Neural crest cell (in vitro differentiated cells): Measurements from ENCODE around the gene RASAL2. TPM values are rescaled to one million over a fixed set of nuclear protein-coding genes. Genes with fewer than 3 reads are reported as not detected.

Source experiments
- DNase-seq: peaks from one replicate; pipeline ENCODE4 v3.0.0; 2021; ENCODE audit warnings: low read depth, mixed read lengths, low spot score
- H3K27ac Mint-ChIP-seq: one replicate; pipeline ENCODE4 v1.8.0; 2021; ENCODE audit warnings: mild to moderate bottlenecking, mixed read lengths; ENCODE audit not compliant: unreplicated experiment
- H3K27me3 Mint-ChIP-seq: 2 replicates; pipeline ENCODE4 v1.8.0; 2021; ENCODE audit warnings: low read depth, mild to moderate bottlenecking, mixed read lengths
- H3K36me3 Mint-ChIP-seq: 2 replicates; pipeline ENCODE4 v1.8.0; 2021; ENCODE audit warnings: low read depth, mild to moderate bottlenecking, mixed read lengths
- H3K4me1 Mint-ChIP-seq: 2 replicates; pipeline ENCODE4 v1.8.0; 2021; ENCODE audit warnings: mixed read lengths
- H3K4me3 Mint-ChIP-seq: one replicate; pipeline ENCODE4 v1.8.0; 2021; ENCODE audit warnings: mild to moderate bottlenecking, mixed read lengths
- H3K9me3 Mint-ChIP-seq: 2 replicates; pipeline ENCODE4 v1.8.0; 2021; ENCODE audit warnings: mixed read lengths
- CTCF ChIP-seq: fragments of 200-600 bp; sonication (generic); conservative IDR thresholded peaks from 2 replicates; pipeline ENCODE4 v1.5.0; 2021; ENCODE audit warnings: antibody characterized with exemption, mild to moderate bottlenecking
- total RNA-seq: library from RNA; stranded (reverse); gene quantifications from 2 replicates; pipeline ENCODE4 v1.2.1, GENCODE V29; 2021

Gene RASAL2
- total RNA-seq, 1 donor from 2014 or later, result 20.9 TPM

GRCh38 chr1:178143730-178144690 is 50.1 kb downstream of the RASAL2 start:
- no peak for TF ChIP-seq CTCF
- Mint-ChIP-seq H3K27me3 (no peaks in the 10 kb centered on the region), H3K9me3 (no peaks in the 10 kb centered on the region), H3K36me3 (no peaks in the 10 kb centered on the region), H3K4me1 (no peaks in the 10 kb centered on the region), H3K4me3 (no peak overlapping the region), H3K27ac (no peak overlapping the region)
- DNase-seq, result no peak

GRCh38 chr1:178145605-178146004 is 51.7 kb downstream of the RASAL2 start:
- Mint-ChIP-seq H3K36me3 (no peaks in the 10 kb centered on the region), H3K4me3 (no peak overlapping the region), H3K27ac (no peak overlapping the region), H3K27me3 (no peaks in the 10 kb centered on the region), H3K4me1 (no peaks in the 10 kb centered on the region), H3K9me3 (no peaks in the 10 kb centered on the region)
- no peak for DNase-seq
- TF ChIP-seq CTCF, result no peak

- no peaks in the 10 kb centered on the region for H3K36me3 Mint-ChIP-seq
- no peak overlapping the region for H3K27ac Mint-ChIP-seq
- no peak for DNase-seq
- H3K4me1 Mint-ChIP-seq, result no peaks in the 10 kb centered on the region
- no peaks in the 10 kb centered on the region for H3K9me3 Mint-ChIP-seq
- no peaks in the 10 kb centered on the region for H3K27me3 Mint-ChIP-seq
- no peak for TF ChIP-seq CTCF
- no peak overlapping the region for H3K4me3 Mint-ChIP-seq
These were observed 52.5 kb downstream of the RASAL2 start for GRCh38 chr1:178146436-178146835.

GRCh38 chr1:178150610-178151009 is 56.7 kb downstream of the RASAL2 start:
- Mint-ChIP-seq H3K4me1 (peaks cover 3% of the 10 kb centered on the region), H3K27ac (no peak overlapping the region), H3K36me3 (no peaks in the 10 kb centered on the region), H3K4me3 (no peak overlapping the region), H3K9me3 (no peaks in the 10 kb centered on the region), H3K27me3 (no peaks in the 10 kb centered on the region)
- TF ChIP-seq CTCF, result no peak
- no peak for DNase-seq

GRCh38 chr1:178151831-178152230 is 57.9 kb downstream of the RASAL2 start:
- Mint-ChIP-seq H3K4me1 (peaks cover 5% of the 10 kb centered on the region), H3K9me3 (no peaks in the 10 kb centered on the region), H3K27ac (peak overlapping the region; percentile 28), H3K36me3 (no peaks in the 10 kb centered on the region), H3K4me3 (no peak overlapping the region), H3K27me3 (no peaks in the 10 kb centered on the region)
- no peak for TF ChIP-seq CTCF
- DNase-seq, result no peak
